Skeletal muscle satellite cell (primary cell): ENCODE measurements around the gene F7.
"Not testable (repeated sequence)": the region's sequence is repeated elsewhere in the genome, so short reads cannot be mapped to it uniquely, and the experiment has no call there.

Source experiments
- H3K27me3 ChIP-seq: 2 replicates; pipeline ENCODE4 v1.7.0; 2013; ENCODE audit warnings: low read length; ENCODE audit not compliant: control insufficient read depth, insufficient read depth
- H3K36me3 ChIP-seq: 2 replicates; pipeline ENCODE4 v1.7.0; 2013; ENCODE audit warnings: mild to moderate bottlenecking, control low read depth, low read length; ENCODE audit not compliant: insufficient read depth
- H3K4me1 ChIP-seq: 2 replicates; pipeline ENCODE4 v1.7.0; 2013; ENCODE audit warnings: low read length; ENCODE audit not compliant: control insufficient read depth, insufficient read depth
- H3K4me2 ChIP-seq: 2 replicates; pipeline ENCODE4 v1.7.0; 2013; ENCODE audit warnings: mild to moderate bottlenecking, low read length
- H3K4me3 ChIP-seq: 2 replicates; pipeline ENCODE4 v1.7.0; 2013; ENCODE audit warnings: low read length
- H3K9ac ChIP-seq: 2 replicates; pipeline ENCODE4 v1.7.0; 2013; ENCODE audit warnings: mild to moderate bottlenecking, low read depth, low read length, moderate library complexity
- H3K9me3 ChIP-seq: replicated peaks from 2 replicates; pipeline ENCODE4 v1.7.0; 2013; ENCODE audit warnings: mild to moderate bottlenecking, control low read depth, low read length

F7 gene

GRCh38 chr13:113158946-113159345 is 53.4 kb downstream of the F7 start:
- H3K9me3 ChIP-seq = no peaks in the 10 kb centered on the region
- no peak overlapping the region for H3K4me3 ChIP-seq
- peaks cover 18% of the 10 kb centered on the region for H3K27me3 ChIP-seq
- no peaks in the 10 kb centered on the region for H3K36me3 ChIP-seq
- no peak overlapping the region for H3K4me2 ChIP-seq
- no peak overlapping the region for H3K9ac ChIP-seq
- peaks cover 7% of the 10 kb centered on the region for H3K4me1 ChIP-seq

GRCh38 chr13:113159701-113160100 is 54.1 kb downstream of the F7 start:
- H3K4me2 ChIP-seq = no peak overlapping the region
- H3K27me3 ChIP-seq = peaks cover 18% of the 10 kb centered on the region
- H3K9me3 ChIP-seq = no peaks in the 10 kb centered on the region
- H3K4me3 ChIP-seq = no peak overlapping the region
- peaks cover 4% of the 10 kb centered on the region for H3K4me1 ChIP-seq
- no peak overlapping the region for H3K9ac ChIP-seq
- H3K36me3 ChIP-seq = no peaks in the 10 kb centered on the region

- Histone ChIP-seq H3K9me3 (no peaks in the 10 kb centered on the region), H3K36me3 (no peaks in the 10 kb centered on the region), H3K9ac (no peak overlapping the region), H3K4me2 (no peak overlapping the region), H3K4me1 (peaks cover 3% of the 10 kb centered on the region), H3K27me3 (peaks cover 18% of the 10 kb centered on the region), H3K4me3 (no peak overlapping the region)
Observed at GRCh38 chr13:113160983-113161382, 55.4 kb downstream of the F7 start.

GRCh38 chr13:113161433-113161832 is 55.8 kb downstream of the F7 start:
- H3K9ac ChIP-seq = no peak overlapping the region
- H3K36me3 ChIP-seq = peaks cover 3% of the 10 kb centered on the region
- H3K27me3 ChIP-seq = peaks cover 18% of the 10 kb centered on the region
- no peak overlapping the region for H3K4me2 ChIP-seq
- H3K4me3 ChIP-seq = no peak overlapping the region
- no peaks in the 10 kb centered on the region for H3K9me3 ChIP-seq
- peaks cover 3% of the 10 kb centered on the region for H3K4me1 ChIP-seq

- H3K27me3 ChIP-seq = peaks cover 18% of the 10 kb centered on the region
- not testable (repeated sequence) for H3K4me3 ChIP-seq
Observed at GRCh38 chr13:113161975-113162374, 56.4 kb downstream of the F7 start.

GRCh38 chr13:113162783-113163685 is 57.4 kb downstream of the F7 start:
- Histone ChIP-seq H3K27me3 (peaks cover 18% of the 10 kb centered on the region), H3K4me3 (no peak overlapping the region), H3K9ac (no peak overlapping the region), H3K4me1 (peaks cover 3% of the 10 kb centered on the region), H3K9me3 (no peaks in the 10 kb centered on the region), H3K36me3 (peaks cover 4% of the 10 kb centered on the region), H3K4me2 (peak overlapping the region; percentile 11)

More at GRCh38 chr13:113161975-113162374, 56.4 kb downstream of the F7 start:
- not testable (repeated sequence) for H3K9ac ChIP-seq, H3K4me2 ChIP-seq, H3K4me1 ChIP-seq, H3K9me3 ChIP-seq, H3K36me3 ChIP-seq

- Histone ChIP-seq H3K4me3 (no peak overlapping the region), H3K27me3 (peaks cover 18% of the 10 kb centered on the region), H3K4me1 (peaks cover 3% of the 10 kb centered on the region), H3K9me3 (no peaks in the 10 kb centered on the region), H3K4me2 (no peak overlapping the region), H3K9ac (no peak overlapping the region), H3K36me3 (peaks cover 13% of the 10 kb centered on the region)
Observed at GRCh38 chr13:113164492-113164891, 58.9 kb downstream of the F7 start.

GRCh38 chr13:113166266-113166665 is 60.7 kb downstream of the F7 start:
- no peak overlapping the region for H3K4me2 ChIP-seq

GRCh38 chr13:113166681-113167080 is 61.1 kb downstream of the F7 start:
- H3K4me2 ChIP-seq = no peak overlapping the region
- H3K9ac ChIP-seq = no peak overlapping the region
- peaks cover 3% of the 10 kb centered on the region for H3K4me1 ChIP-seq
- no peaks in the 10 kb centered on the region for H3K9me3 ChIP-seq
- H3K27me3 ChIP-seq = peaks cover 11% of the 10 kb centered on the region
- peaks cover 25% of the 10 kb centered on the region for H3K36me3 ChIP-seq
- H3K4me3 ChIP-seq = no peak overlapping the region

More at GRCh38 chr13:113166266-113166665, 60.7 kb downstream of the F7 start:
- H3K36me3 ChIP-seq = peaks cover 21% of the 10 kb centered on the region
- no peak overlapping the region for H3K4me3 ChIP-seq
- H3K4me1 ChIP-seq = peaks cover 3% of the 10 kb centered on the region
- H3K27me3 ChIP-seq = peaks cover 13% of the 10 kb centered on the region
- H3K9me3 ChIP-seq = no peaks in the 10 kb centered on the region
- no peak overlapping the region for H3K9ac ChIP-seq

- H3K27me3 ChIP-seq = peaks cover 11% of the 10 kb centered on the region
- peaks cover 3% of the 10 kb centered on the region for H3K4me1 ChIP-seq
- H3K4me3 ChIP-seq = no peak overlapping the region
- H3K36me3 ChIP-seq = peaks cover 29% of the 10 kb centered on the region
- no peak overlapping the region for H3K4me2 ChIP-seq
- no peaks in the 10 kb centered on the region for H3K9me3 ChIP-seq
- no peak overlapping the region for H3K9ac ChIP-seq
Observed at GRCh38 chr13:113167155-113167554, 61.6 kb downstream of the F7 start.

- Histone ChIP-seq H3K27me3 (peaks cover 11% of the 10 kb centered on the region), H3K4me1 (peaks cover 3% of the 10 kb centered on the region), H3K4me3 (no peak overlapping the region), H3K9me3 (no peaks in the 10 kb centered on the region), H3K36me3 (peaks cover 32% of the 10 kb centered on the region), H3K4me2 (no peak overlapping the region), H3K9ac (no peak overlapping the region)
Observed at GRCh38 chr13:113167575-113167974, 62.0 kb downstream of the F7 start.

GRCh38 chr13:113168211-113168610 is 62.6 kb downstream of the F7 start:
- Histone ChIP-seq H3K27me3 (peaks cover 6% of the 10 kb centered on the region), H3K4me3 (no peak overlapping the region), H3K4me1 (peaks cover 3% of the 10 kb centered on the region), H3K9ac (no peak overlapping the region), H3K36me3 (peaks cover 38% of the 10 kb centered on the region), H3K4me2 (no peak overlapping the region), H3K9me3 (no peaks in the 10 kb centered on the region)
